ENCODE results near the gene SLC45A1.

SLC45A1 gene

DNA sequence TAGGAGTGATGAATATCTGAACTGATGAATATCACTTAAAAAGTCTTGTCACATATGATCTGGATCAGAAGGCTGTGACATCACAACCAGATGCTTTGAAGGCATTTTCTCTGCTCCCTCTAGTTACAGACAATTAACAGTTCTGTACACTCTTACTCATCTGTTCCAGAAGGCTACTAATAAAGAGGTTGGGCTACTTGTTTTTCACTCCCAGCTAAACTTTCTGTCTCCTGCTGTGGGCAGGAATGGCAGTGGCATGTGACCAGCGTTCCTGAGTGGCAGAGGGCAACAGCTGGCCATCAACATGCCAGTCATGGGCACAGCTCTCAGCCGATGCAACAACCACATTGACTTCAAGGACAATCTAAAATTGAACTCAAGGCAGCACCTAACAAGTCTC, 66.7 kb downstream of the SLC45A1 start:
- no peak for DNase-seq (ENCODE audit: low read depth in 2 of 2)

DNA sequence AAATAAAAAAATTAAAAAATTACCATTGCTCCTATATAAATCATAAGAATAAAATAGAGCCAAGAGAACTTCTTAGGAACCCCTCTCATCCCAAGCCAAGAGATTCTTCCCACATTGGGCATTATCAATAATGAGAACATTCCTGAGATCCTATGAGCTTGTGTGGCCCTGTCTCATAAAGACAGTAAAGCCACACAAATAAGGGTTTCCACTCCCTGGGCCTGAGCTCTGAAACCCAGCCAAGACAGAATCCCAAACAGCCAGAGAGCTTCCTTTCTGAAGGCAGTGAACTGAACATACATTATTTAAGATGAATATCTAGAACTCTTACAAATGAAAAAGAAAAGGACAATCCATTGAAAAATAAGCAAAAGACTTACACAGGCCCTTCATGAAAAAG, 68.3 kb downstream of the SLC45A1 start:
- no peak for DNase-seq (ENCODE audit: low read depth in 2 of 2)

DNA sequence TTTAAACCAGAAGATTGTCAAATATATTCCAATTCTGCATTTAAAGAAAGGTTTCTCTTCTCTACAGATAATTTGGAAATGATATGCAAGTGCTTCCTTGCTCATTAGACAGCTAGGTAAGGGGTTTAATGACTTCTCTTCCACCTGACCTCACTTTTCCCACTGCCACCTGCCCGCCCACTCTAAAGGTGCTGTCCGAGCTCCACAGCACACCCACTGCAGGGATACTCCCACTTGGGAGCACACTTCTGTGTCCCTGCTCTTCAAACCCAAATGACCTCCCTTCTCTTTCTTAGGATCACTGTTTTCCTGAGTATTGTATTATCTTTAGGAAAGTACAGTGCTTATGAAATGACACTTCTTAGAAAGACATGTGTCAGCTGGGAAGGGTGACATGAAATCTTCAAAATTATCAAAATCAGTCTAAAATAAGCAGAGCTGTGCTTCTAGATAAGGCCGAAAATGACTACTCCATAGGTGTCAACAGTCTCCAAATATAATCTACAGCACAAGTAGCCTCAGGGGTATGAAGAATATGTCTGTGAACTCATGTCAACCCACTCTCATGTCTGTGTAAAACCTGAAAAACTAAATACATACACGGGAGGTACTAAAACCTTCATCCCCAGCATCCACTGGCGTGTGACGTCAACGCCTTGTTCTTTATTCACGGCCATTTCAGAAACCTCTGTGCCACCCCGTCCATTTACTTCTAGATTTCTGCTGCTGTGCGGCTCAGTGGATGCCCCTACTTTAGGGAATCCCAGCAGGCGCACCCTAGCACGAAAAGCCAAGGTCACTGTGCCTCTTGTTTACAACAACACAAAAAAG, 71.0 kb downstream of the SLC45A1 start:
- DNase-seq (ENCODE audit: low read depth in 2 of 2), result no peak

DNA sequence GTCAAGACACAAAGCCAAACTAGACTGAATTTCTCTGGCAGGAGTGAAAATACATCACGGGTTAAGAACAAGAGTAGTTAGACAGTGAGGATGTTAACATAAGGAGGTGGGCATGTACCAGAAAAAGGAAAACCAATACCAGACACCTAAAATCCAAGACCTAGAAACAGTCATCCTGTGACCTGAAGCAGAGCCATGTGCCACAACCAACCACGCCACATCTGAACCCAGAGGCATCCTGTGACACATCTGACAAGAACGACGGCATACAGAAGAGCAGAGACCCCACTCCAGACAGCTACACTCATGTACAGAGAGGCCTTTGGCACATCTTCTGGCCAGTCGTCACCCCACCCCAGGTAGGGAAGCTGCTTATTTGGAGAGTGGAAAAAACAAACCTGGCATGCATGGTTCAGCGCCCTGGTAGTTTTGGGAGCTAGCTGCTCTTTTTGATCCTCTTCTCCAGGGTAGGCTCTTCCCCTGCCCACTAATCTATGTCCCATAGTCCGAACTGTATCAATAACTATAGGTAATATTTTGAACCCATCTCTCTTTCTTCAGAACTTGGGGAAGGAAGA, 72.1 kb downstream of the SLC45A1 start:
- DNase-seq (ENCODE audit: low read depth in 2 of 2), result no peak

DNA sequence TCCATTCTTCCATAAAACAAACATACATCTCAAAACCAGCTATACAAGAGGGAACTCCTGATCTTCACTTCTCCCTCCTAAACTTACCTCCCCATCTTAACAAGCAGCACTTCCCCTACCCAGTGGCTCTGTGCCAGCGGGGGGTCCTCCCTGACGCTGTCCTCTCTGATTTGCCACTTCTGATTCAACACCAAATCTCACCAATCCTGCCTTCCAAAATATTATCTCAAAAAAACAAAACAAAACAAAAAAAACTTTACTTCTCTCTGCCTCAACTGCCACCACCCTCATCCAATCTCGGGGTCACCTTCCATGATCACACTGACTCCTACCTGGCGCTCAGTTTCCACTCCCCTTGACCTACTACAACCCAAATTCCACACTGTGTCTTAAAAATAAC, 72.8 kb downstream of the SLC45A1 start:
- DNase-seq (ENCODE audit: low read depth in 2 of 2), result no peak

DNA sequence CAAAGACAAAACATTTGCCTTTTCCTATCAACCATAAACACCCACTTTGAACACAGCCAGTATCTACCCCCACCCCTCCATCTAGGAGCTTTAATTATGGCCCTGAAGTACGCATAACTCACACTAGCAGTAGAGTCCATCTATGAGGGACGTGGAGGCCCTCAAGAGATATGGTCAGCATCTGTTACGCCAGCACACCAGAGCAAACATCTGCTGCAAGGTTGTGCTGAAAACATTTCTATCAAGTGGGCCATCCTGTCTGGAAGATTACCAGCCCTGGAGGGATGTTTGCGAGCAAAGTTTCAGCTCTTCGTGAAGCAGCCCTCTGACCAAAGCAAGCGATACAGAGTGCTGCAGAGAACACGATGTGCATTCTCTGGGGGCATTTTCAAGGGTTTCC, 74.6 kb downstream of the SLC45A1 start:
- no peak for DNase-seq (ENCODE audit: low read depth in 2 of 2)
